Neural cell (in vitro differentiated cells): ENCODE measurements around the gene KCNQ2. TPM values are rescaled to one million over a fixed set of nuclear protein-coding genes. Genes with fewer than 3 reads are reported as not detected.

ENCODE experiments used
- H2AFZ ChIP-seq: fragments of 200-600, 300-800 bp; sonication (generic), shearing (Covaris generic); 2 replicates; pipeline ENCODE4 v1.6.0; 2014; ENCODE audit warnings: low read depth, mild to moderate bottlenecking, antibody characterized with exemption, low read length, moderate library complexity
- H3F3A ChIP-seq: fragments of 200-600 bp; shearing (Covaris generic); 2 replicates; pipeline ENCODE4 v1.6.1; 2016; ENCODE audit warnings: mild to moderate bottlenecking, moderate library complexity, mixed read lengths, antibody characterized with exemption, low read length; ENCODE audit not compliant: insufficient read depth, poor library complexity, severe bottlenecking
- H3K27ac ChIP-seq: fragments of 200-600, 300-800 bp; sonication (generic), shearing (Covaris generic); 2 replicates; pipeline ENCODE4 v1.5.1; 2014; ENCODE audit warnings: mild to moderate bottlenecking, low read length, moderate library complexity
- H3K27me3 ChIP-seq: fragments of 300-800, 200-600 bp; sonication (generic), shearing (Covaris generic); 2 replicates; pipeline ENCODE4 v1.6.0; 2014; ENCODE audit warnings: mild to moderate bottlenecking, low read depth, low read length, moderate library complexity; ENCODE audit not compliant: insufficient read depth
- H3K36me3 ChIP-seq: fragments of 300-800, 200-600 bp; sonication (generic), shearing (Covaris generic); 2 replicates; pipeline ENCODE4 v1.5.1; 2014; ENCODE audit warnings: mild to moderate bottlenecking, antibody characterized with exemption, low read length, moderate library complexity; ENCODE audit not compliant: insufficient read depth
- H3K4me2 ChIP-seq: fragments of 300-800, 200-600 bp; sonication (generic), shearing (Covaris generic); 2 replicates; pipeline ENCODE4 v1.6.0; 2014; ENCODE audit warnings: mild to moderate bottlenecking, low read length
- H3K4me3 ChIP-seq: fragments of 300-800, 200-600 bp; sonication (generic), shearing (Covaris generic); 2 replicates; pipeline ENCODE4 v1.5.1; 2014; ENCODE audit warnings: mild to moderate bottlenecking, low read length, moderate library complexity
- H3K79me2 ChIP-seq: fragments of 200-600 bp; shearing (Covaris generic); replicated peaks from 2 replicates; pipeline ENCODE4 v1.6.0; 2014; ENCODE audit warnings: mild to moderate bottlenecking, low read length, moderate library complexity; ENCODE audit not compliant: insufficient read depth
- H3K9ac ChIP-seq: fragments of 300-800, 200-600 bp; sonication (generic), shearing (Covaris generic); 2 replicates; pipeline ENCODE4 v1.6.1; 2016; ENCODE audit warnings: mild to moderate bottlenecking, low read length, mixed read lengths
- H3K9me2 ChIP-seq: fragments of 200-600 bp; shearing (Covaris generic); 2 replicates; pipeline ENCODE4 v1.6.1; 2016; ENCODE audit warnings: mild to moderate bottlenecking, low read length, mixed read lengths; ENCODE audit not compliant: insufficient read depth
- H3K9me3 ChIP-seq: fragments of 200-600, 300-800 bp; sonication (generic), shearing (Covaris generic); 2 replicates; pipeline ENCODE4 v1.6.1; 2016; ENCODE audit warnings: mild to moderate bottlenecking, mixed run types, low read length, moderate library complexity, mixed read lengths
- H4K20me1 ChIP-seq: fragments of 200-600 bp; shearing (Covaris generic); 2 replicates; pipeline ENCODE4 v1.6.1; 2016; ENCODE audit warnings: mild to moderate bottlenecking, mixed run types; ENCODE audit not compliant: insufficient read depth
- EP300 ChIP-seq: fragments of 450-650 bp; conservative IDR thresholded peaks from 2 replicates; pipeline ENCODE4 v1.6.1; 2014; ENCODE audit warnings: antibody characterized with exemption, mild to moderate bottlenecking, moderate library complexity; ENCODE audit not compliant: poor library complexity, severe bottlenecking
- EZH2 ChIP-seq: fragments of 200-600, 300-800 bp; shearing (Covaris generic), sonication (generic); IDR thresholded peaks from 2 replicates; pipeline ENCODE4 v1.6.1; 2014; ENCODE audit warnings: antibody characterized with exemption, low read length, borderline replicate concordance, mild to moderate bottlenecking; ENCODE audit not compliant: insufficient read depth, poor library complexity, severe bottlenecking
- MXI1 ChIP-seq: fragments of 450-650 bp; conservative IDR thresholded peaks from 2 replicates; pipeline ENCODE4 v1.6.1; 2014; ENCODE audit warnings: antibody characterized with exemption, mild to moderate bottlenecking; ENCODE audit not compliant: poor library complexity, severe bottlenecking
- POLR2AphosphoS5 ChIP-seq: IDR thresholded peaks from 2 replicates; pipeline ENCODE4 v1.6.1; 2012
- RAD21 ChIP-seq: fragments of 450-650 bp; conservative IDR thresholded peaks from 2 replicates; pipeline ENCODE4 v1.6.1; 2014; ENCODE audit warnings: antibody characterized with exemption, mild to moderate bottlenecking, moderate library complexity
- REST ChIP-seq: IDR thresholded peaks from 2 replicates; pipeline ENCODE4 v1.6.1; 2012; ENCODE audit warnings: borderline replicate concordance
- SMC3 ChIP-seq: fragments of 450-650 bp; conservative IDR thresholded peaks from 2 replicates; pipeline ENCODE4 v1.6.1; 2014; ENCODE audit warnings: antibody characterized with exemption, mild to moderate bottlenecking, moderate library complexity; ENCODE audit not compliant: poor library complexity
- TAF1 ChIP-seq: IDR thresholded peaks from 2 replicates; pipeline ENCODE4 v1.6.1; 2012; ENCODE audit warnings: low read depth
- polyA plus RNA-seq: library from polyadenylated mRNA; depleted of rRNA; stranded (reverse); fragments of >200 nt; gene quantifications from 2 replicates; pipeline ENCODE4 v1.2.3, GENCODE V29; 2014
- TF ChIP-seq, protein P1 (sequence below): fragments of 450-650 bp; IDR thresholded peaks from 2 replicates; pipeline ENCODE4 v1.5.1; 2014; ENCODE audit warnings: antibody characterized with exemption, mild to moderate bottlenecking, moderate library complexity; ENCODE audit not compliant: poor library complexity, severe bottlenecking

KCNQ2 gene
- polyA plus RNA-seq, 1 donor from 2014 or later, result 84.7 TPM

- no peaks in the 10 kb centered on the region for H3K79me2 ChIP-seq
- no peaks in the 10 kb centered on the region for H4K20me1 ChIP-seq
- H3K4me3 ChIP-seq, result no peak overlapping the region
- no peak overlapping the region for H3K9ac ChIP-seq
- no peaks in the 10 kb centered on the region for H3K9me3 ChIP-seq
- no peak overlapping the region for H3K4me2 ChIP-seq
- H3F3A ChIP-seq, result no peaks in the 10 kb centered on the region
- H3K27ac ChIP-seq, result no peak overlapping the region
- no peaks in the 10 kb centered on the region for H3K9me2 ChIP-seq
- no peak for TF ChIP-seq RAD21
- no peak for TF ChIP-seq REST
- no peak for TF ChIP-seq SMC3
- TF ChIP-seq, protein P1, sequence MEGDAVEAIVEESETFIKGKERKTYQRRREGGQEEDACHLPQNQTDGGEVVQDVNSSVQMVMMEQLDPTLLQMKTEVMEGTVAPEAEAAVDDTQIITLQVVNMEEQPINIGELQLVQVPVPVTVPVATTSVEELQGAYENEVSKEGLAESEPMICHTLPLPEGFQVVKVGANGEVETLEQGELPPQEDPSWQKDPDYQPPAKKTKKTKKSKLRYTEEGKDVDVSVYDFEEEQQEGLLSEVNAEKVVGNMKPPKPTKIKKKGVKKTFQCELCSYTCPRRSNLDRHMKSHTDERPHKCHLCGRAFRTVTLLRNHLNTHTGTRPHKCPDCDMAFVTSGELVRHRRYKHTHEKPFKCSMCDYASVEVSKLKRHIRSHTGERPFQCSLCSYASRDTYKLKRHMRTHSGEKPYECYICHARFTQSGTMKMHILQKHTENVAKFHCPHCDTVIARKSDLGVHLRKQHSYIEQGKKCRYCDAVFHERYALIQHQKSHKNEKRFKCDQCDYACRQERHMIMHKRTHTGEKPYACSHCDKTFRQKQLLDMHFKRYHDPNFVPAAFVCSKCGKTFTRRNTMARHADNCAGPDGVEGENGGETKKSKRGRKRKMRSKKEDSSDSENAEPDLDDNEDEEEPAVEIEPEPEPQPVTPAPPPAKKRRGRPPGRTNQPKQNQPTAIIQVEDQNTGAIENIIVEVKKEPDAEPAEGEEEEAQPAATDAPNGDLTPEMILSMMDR, result no peak
- no peak for TF ChIP-seq EP300
- no peak for TF ChIP-seq TAF1
- TF ChIP-seq POLR2AphosphoS5, result no peak
- TF ChIP-seq MXI1, result no peak
- no peak for TF ChIP-seq EZH2
- no peak overlapping the region for H2AFZ ChIP-seq
- no peaks in the 10 kb centered on the region for H3K36me3 ChIP-seq
- H3K27me3 ChIP-seq, result no peaks in the 10 kb centered on the region
Observed at GRCh38 chr20:63417738-63418120, 54.7 kb downstream of the KCNQ2 start.

DNA sequence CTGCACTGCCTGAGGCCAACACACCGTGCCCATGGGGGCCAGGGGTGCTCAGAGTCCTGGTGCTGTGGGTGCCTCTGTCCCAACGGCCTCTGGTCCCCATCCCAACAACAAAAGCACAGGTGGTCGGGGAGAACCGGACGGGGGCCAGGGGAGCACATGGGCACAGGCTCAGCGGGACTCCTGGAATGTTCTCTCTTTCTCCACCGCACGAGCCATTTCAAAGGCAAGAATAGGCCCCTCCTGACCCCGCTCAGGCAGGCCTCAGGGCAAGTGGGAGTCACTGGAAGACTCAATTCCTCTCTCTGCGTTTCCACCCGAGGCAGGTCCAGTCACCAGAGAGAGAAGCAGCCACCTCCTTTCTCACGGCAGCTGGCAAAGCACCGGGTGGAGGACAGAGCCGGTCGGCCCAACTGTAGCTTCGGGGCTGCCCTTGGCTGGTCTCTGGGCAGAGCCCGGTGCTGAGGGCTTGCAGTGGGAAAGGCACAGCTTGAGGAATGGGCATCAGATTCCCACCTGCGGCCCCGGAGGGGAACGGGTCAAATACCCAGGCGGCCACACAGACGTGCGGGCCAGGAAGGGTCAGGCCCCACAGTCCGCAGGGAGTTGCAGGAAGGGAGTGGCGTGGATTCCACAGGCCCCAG lies 55.2 kb downstream of the KCNQ2 start:
- H3K4me3 ChIP-seq, result no peak overlapping the region
- H3K4me2 ChIP-seq, result no peak overlapping the region
- H4K20me1 ChIP-seq, result no peaks in the 10 kb centered on the region
- TF ChIP-seq SMC3 (no peak), RAD21 (no peak), TAF1 (no peak), POLR2AphosphoS5 (no peak), EP300 (no peak), EZH2 (no peak), MXI1 (no peak), REST (no peak)
- TF ChIP-seq, protein P1, result no peak
- no peaks in the 10 kb centered on the region for H3F3A ChIP-seq
- H3K27me3 ChIP-seq, result no peaks in the 10 kb centered on the region
- no peaks in the 10 kb centered on the region for H3K79me2 ChIP-seq
- no peaks in the 10 kb centered on the region for H3K9me3 ChIP-seq
- H2AFZ ChIP-seq, result no peak overlapping the region
- no peak overlapping the region for H3K27ac ChIP-seq
- H3K9ac ChIP-seq, result no peak overlapping the region
- H3K36me3 ChIP-seq, result no peaks in the 10 kb centered on the region
- H3K9me2 ChIP-seq, result no peaks in the 10 kb centered on the region
